SK-N-SH treated with all-trans-retinoic acid at 6 μM for 48 hours (cell line): ENCODE results near the gene SLC7A4.
"Not testable (repeated sequence)": the region's sequence is repeated elsewhere in the genome, so short reads cannot be mapped to it uniquely, and the experiment has no call there.

Source experiments
- ATAC-seq: fragments of 200-7000 bp; cut with Tn5 transposase; 3 replicates; pipeline ENCODE4 v1.9.1; 2020; ENCODE audit warnings: mild to moderate bottlenecking, moderate library complexity
- BACH2 ChIP-seq: fragments of 250-450 bp; sonication (Bioruptor Pico); IDR thresholded peaks from 2 replicates; pipeline ENCODE4 v1.9.0; 2021; ENCODE audit warnings: mild to moderate bottlenecking, borderline replicate concordance
- CSRNP3 ChIP-seq: fragments of 250-450 bp; sonication (Bioruptor Pico); IDR thresholded peaks from 2 replicates; pipeline ENCODE4 v1.5.1; 2021; ENCODE audit warnings: mild to moderate bottlenecking, moderate library complexity
- ESRRG ChIP-seq: fragments of 250-450 bp; sonication (Bioruptor Pico); IDR thresholded peaks from 2 replicates; pipeline ENCODE4 v1.6.1; 2021; ENCODE audit warnings: mild to moderate bottlenecking
- GLIS3 ChIP-seq: fragments of 250-450 bp; sonication (Bioruptor Pico); IDR thresholded peaks from 2 replicates; pipeline ENCODE4 v1.5.0; 2020; ENCODE audit warnings: mild to moderate bottlenecking, moderate library complexity
- PATZ1 ChIP-seq: fragments of 250-450 bp; sonication (Bioruptor Pico); IDR thresholded peaks from 2 replicates; pipeline ENCODE4 v1.8.0; 2020; ENCODE audit warnings: mild to moderate bottlenecking, moderate library complexity, borderline replicate concordance
- POU6F1 ChIP-seq: fragments of 250-450 bp; sonication (Bioruptor Pico); IDR thresholded peaks from 2 replicates; pipeline ENCODE4 v1.8.0; 2021; ENCODE audit warnings: low read depth, mild to moderate bottlenecking, moderate library complexity, borderline replicate concordance
- PPARA ChIP-seq: fragments of 250-450 bp; sonication (Bioruptor Pico); IDR thresholded peaks from 2 replicates; pipeline ENCODE4 v1.5.0; 2020; ENCODE audit warnings: mild to moderate bottlenecking, borderline replicate concordance
- SNAI2 ChIP-seq: fragments of 250-450 bp; sonication (Bioruptor Pico); IDR thresholded peaks from 2 replicates; pipeline ENCODE4 v1.5.0; 2020; ENCODE audit warnings: mild to moderate bottlenecking, moderate library complexity
- TCF4 ChIP-seq: fragments of 250-450 bp; sonication (Bioruptor Pico); IDR thresholded peaks from 2 replicates; pipeline ENCODE4 v1.8.0; 2021; ENCODE audit warnings: mild to moderate bottlenecking, moderate library complexity, borderline replicate concordance
- TOX ChIP-seq: fragments of 250-450 bp; sonication (Bioruptor Pico); IDR thresholded peaks from 2 replicates; pipeline ENCODE4 v1.8.0; 2021; ENCODE audit warnings: mild to moderate bottlenecking, moderate library complexity, borderline replicate concordance
- TSHZ2 ChIP-seq: fragments of 250-450 bp; sonication (Bioruptor Pico); IDR thresholded peaks from 2 replicates; pipeline ENCODE4 v1.5.0; 2020; ENCODE audit warnings: mild to moderate bottlenecking, moderate library complexity
- ZC3H10 ChIP-seq: fragments of 250-450 bp; sonication (Bioruptor Pico); IDR thresholded peaks from 2 replicates; pipeline ENCODE4 v1.5.1; 2021; ENCODE audit warnings: mild to moderate bottlenecking, moderate library complexity
- ZFP30 ChIP-seq: fragments of 450-650 bp; formaldehyde crosslinking; IDR thresholded peaks from 2 replicates; pipeline ENCODE4 v1.5.0; 2022; ENCODE audit warnings: mild to moderate bottlenecking, moderate library complexity
- ZNF565 ChIP-seq: fragments of 450-650 bp; formaldehyde crosslinking; conservative IDR thresholded peaks from 2 replicates; pipeline ENCODE4 v1.5.0; 2020; ENCODE audit warnings: low read depth, mild to moderate bottlenecking, moderate library complexity
- ZNF8 ChIP-seq: fragments of 450-650 bp; formaldehyde crosslinking; IDR thresholded peaks from 2 replicates; pipeline ENCODE4 v1.5.0; 2020; ENCODE audit warnings: mild to moderate bottlenecking, moderate library complexity

SLC7A4 gene

GRCh38 chr22:21051145-21051830 lies 18.9 kb upstream of the SLC7A4 start (continued):
- TF ChIP-seq CSRNP3 (CRISPR knock-in tag): no peak
- no peak for TF ChIP-seq TSHZ2

- ATAC-seq: not testable (repeated sequence)
Measured at GRCh38 chr22:21048965-21049364, 16.6 kb upstream of the SLC7A4 start.

- not testable (repeated sequence) for ATAC-seq
Measured at GRCh38 chr22:21048448-21048847, 16.1 kb upstream of the SLC7A4 start.

- ATAC-seq: no peak
- TF ChIP-seq SNAI2 (CRISPR knock-in tag) (no peak), ESRRG (CRISPR knock-in tag) (no peak), TOX (no peak), ZNF8 (CRISPR knock-in tag) (no peak), PATZ1 (no peak), BACH2 (CRISPR knock-in tag) (no peak), CSRNP3 (CRISPR knock-in tag) (no peak), ZFP30 (CRISPR knock-in tag) (no peak), PPARA (CRISPR knock-in tag) (no peak), TCF4 (CRISPR knock-in tag) (no peak), GLIS3 (no peak), POU6F1 (no peak), ZC3H10 (CRISPR knock-in tag) (no peak), ZNF565 (no peak), TSHZ2 (no peak)
Measured at GRCh38 chr22:21047730-21048129, 15.4 kb upstream of the SLC7A4 start.
